ENCODE results near the gene ZC2HC1B.
"Not testable (repeated sequence)": the region's sequence is repeated elsewhere in the genome, so short reads cannot be mapped to it uniquely, and the experiment has no call there.

ZC2HC1B gene

DNA sequence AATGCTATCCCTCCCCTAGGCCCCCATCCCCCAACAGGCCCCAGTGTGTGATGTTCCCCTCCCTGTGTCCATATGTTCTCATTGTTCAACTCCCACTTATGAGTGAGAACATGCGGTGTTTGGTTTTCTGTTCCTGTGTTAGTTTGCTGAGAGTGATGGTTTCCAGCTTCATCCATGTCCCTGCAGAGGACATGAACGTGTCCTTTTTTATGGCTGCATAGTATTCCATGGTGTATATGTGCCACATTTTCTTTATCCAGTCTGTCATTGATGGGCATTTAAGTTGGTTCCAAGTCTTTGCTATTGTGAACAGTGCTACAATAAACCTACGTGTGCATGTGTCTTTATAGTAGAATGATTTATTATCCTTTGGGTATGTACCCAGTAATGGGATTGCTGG, 12.6 kb upstream of the ZC2HC1B start:
- peaks cover 12% of the 10 kb centered on the region for H3K9me3 Mint-ChIP-seq
- peaks cover 95% of the 10 kb centered on the region for H3K36me3 Mint-ChIP-seq (ENCODE audit: low read depth)
- not testable (repeated sequence) for H3K4me3 Mint-ChIP-seq, ATAC-seq, H3K27me3 Mint-ChIP-seq, DNase-seq
- peaks cover 41% of the 10 kb centered on the region for H3K4me1 Mint-ChIP-seq
- peak overlapping the region; percentile 32 for H3K27ac Mint-ChIP-seq

DNA sequence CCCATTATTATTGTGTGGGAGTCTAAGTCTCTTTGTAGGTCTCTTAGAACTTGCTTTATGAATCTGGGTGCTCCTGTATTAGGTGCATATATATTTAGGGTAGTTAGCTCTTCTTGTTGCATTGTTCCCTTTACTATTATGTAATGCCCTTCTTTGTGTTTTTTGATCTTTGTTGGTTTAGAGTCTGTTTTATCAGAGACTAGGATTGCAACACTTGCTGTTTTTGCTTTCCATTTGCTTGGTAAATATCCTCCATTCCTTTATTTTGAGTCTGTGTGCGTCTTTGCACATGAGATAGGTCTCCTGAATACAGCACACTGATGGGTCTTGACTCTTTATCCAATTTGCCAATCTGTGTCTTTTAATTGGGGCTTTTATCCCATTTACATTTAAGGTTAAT, 9.2 kb upstream of the ZC2HC1B start:
- Mint-ChIP-seq H3K9me3 (peaks cover 12% of the 10 kb centered on the region), H3K4me1 (peaks cover 32% of the 10 kb centered on the region), H3K36me3 (ENCODE audit: low read depth) (peaks cover 94% of the 10 kb centered on the region)
- DNase-seq, H3K27me3 Mint-ChIP-seq, H3K4me3 Mint-ChIP-seq, H3K27ac Mint-ChIP-seq, ATAC-seq: not testable (repeated sequence)

DNA sequence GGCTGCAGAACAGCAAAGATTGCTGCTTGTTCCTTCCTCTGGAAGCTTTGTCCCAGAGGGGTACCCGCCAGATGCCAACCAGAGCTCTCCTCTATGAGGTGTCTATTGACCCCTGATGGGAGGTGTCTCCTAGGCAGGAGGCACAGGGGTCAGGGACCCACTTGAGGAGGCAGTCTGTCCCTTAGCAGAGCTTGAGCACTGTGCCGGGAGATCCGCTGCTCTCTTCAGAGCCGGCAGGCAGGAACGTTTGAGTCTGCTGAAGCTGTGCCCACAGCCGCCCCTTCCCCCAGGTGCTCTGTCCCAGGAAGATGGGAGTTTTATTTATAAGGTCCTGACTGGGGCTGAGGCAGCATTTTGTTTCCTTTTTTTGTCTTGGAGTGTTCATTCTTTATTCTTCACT, 7.5 kb upstream of the ZC2HC1B start:
- Mint-ChIP-seq H3K36me3 (ENCODE audit: low read depth) (peaks cover 88% of the 10 kb centered on the region), H3K4me1 (peaks cover 32% of the 10 kb centered on the region)
- not testable (repeated sequence) for H3K9me3 Mint-ChIP-seq, H3K27me3 Mint-ChIP-seq, ATAC-seq, H3K4me3 Mint-ChIP-seq, H3K27ac Mint-ChIP-seq, DNase-seq

DNA sequence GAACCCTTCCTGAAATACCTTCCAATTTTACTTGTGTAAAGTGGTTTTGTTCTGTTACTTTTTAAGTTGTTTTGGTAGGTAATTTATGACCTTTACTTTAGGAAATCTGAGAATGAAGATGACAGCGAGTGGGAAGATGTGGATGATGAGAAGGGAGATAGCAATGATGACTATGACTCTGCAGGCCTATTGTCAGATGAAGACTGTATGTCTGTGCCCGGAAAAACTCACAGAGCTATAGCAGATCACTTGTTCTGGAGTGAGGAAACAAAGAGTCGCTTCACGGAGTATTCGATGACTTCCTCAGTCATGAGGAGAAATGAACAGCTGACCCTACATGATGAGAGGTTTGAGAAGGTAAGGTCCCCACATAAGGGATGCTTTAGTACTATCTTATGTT, 6.6 kb upstream of the ZC2HC1B start:
- H3K4me3 Mint-ChIP-seq: no peak overlapping the region
- H3K27me3 Mint-ChIP-seq: no peaks in the 10 kb centered on the region
- peak; percentile 84 for ATAC-seq
- H3K27ac Mint-ChIP-seq: peak overlapping the region; percentile 70
- no peak for DNase-seq
- peaks cover under 1% of the 10 kb centered on the region for H3K9me3 Mint-ChIP-seq
- peaks cover 25% of the 10 kb centered on the region for H3K4me1 Mint-ChIP-seq
- peaks cover 84% of the 10 kb centered on the region for H3K36me3 Mint-ChIP-seq (ENCODE audit: low read depth)

DNA sequence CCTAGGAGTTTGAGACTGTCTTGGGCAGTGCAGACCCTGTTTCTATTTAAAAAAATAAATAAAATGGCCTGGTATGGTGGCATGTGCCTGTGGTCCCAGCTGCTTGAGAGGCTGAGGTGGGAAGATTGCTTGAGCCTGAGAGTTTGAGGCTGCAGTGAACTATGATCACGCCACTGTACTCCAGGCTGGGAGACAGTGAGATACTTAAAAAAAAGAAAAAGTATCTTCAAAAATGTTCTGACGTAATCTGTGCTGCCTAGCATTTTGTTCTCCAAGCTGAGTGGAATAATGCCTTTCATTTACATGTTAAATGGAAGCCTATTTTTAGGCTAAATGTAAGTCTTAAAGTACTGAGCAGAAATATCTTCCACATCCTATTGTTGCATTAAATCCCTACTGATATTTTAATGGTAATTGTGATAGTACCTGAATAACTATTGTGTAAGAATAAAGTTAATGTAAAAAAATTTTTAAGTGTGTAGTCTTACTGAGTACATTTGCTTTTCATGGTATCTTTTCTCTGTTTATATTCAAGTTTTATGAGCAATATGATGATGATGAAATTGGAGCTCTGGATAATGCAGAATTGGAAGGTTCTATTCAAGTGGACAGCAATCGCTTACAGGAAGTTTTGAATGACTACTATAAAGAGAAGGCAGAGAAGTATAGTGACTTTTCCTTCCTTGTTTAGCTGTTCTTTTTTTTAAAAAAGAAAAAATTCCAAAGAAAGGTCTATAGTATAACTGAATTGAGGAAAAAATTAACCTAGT, 4.2 kb upstream of the ZC2HC1B start:
- no peaks in the 10 kb centered on the region for H3K27me3 Mint-ChIP-seq
- no peak for ATAC-seq
- H3K4me1 Mint-ChIP-seq: peaks cover 11% of the 10 kb centered on the region
- H3K4me3 Mint-ChIP-seq: no peak overlapping the region
- H3K9me3 Mint-ChIP-seq: no peaks in the 10 kb centered on the region
- no peak overlapping the region for H3K27ac Mint-ChIP-seq
- DNase-seq: no peak
- peaks cover 78% of the 10 kb centered on the region for H3K36me3 Mint-ChIP-seq (ENCODE audit: low read depth)

DNA sequence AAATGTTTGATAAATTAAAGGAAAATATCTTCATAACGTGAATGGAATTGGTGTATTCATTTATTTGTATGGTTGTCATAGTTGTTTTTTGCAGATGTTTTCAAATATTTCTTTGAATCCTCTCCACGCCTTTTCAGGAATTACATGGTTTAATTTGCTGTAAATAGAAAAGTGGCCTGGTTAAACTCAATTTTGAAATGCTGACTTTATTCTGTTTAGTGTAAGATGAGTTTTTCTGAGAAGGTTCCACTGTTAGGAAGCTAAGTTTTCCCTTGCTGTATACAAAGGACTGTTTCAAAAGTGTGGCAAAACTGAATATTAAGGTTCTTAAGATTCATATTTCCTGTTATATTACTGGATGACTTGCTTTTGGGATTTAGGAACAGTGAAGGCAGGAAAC, 503 bp upstream of the ZC2HC1B start:
- no peaks in the 10 kb centered on the region for H3K9me3 Mint-ChIP-seq
- no peak for DNase-seq
- no peak for ATAC-seq
- peaks cover 54% of the 10 kb centered on the region for H3K36me3 Mint-ChIP-seq (ENCODE audit: low read depth)
- H3K4me3 Mint-ChIP-seq: no peak overlapping the region
- H3K27me3 Mint-ChIP-seq: no peaks in the 10 kb centered on the region
- H3K27ac Mint-ChIP-seq: no peak overlapping the region
- H3K4me1 Mint-ChIP-seq: no peaks in the 10 kb centered on the region

DNA sequence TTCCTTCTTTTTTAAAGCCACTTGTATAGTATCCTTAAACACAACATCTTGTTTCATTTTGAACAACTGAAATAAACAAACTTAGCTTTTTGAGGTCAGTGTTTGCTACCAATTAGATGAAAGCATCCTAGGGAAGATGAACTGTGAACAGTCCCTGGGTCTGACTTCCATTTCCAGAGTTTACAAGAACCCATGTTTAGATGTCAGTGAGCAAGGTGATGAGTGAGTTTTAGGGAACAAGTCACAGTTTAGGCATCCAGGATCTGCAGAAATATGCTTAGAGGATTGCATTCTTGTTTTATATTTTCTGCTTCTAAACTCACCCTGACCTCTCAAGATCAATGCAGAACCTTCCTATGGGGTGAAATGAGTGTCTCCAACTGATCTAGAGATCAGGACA, 3.0 kb downstream of the ZC2HC1B start:
- DNase-seq: no peak
- Mint-ChIP-seq H3K27ac (no peak overlapping the region), H3K36me3 (ENCODE audit: low read depth) (peaks cover 31% of the 10 kb centered on the region), H3K4me1 (peaks cover 3% of the 10 kb centered on the region), H3K4me3 (no peak overlapping the region), H3K27me3 (no peaks in the 10 kb centered on the region), H3K9me3 (no peaks in the 10 kb centered on the region)
- no peak for ATAC-seq

DNA sequence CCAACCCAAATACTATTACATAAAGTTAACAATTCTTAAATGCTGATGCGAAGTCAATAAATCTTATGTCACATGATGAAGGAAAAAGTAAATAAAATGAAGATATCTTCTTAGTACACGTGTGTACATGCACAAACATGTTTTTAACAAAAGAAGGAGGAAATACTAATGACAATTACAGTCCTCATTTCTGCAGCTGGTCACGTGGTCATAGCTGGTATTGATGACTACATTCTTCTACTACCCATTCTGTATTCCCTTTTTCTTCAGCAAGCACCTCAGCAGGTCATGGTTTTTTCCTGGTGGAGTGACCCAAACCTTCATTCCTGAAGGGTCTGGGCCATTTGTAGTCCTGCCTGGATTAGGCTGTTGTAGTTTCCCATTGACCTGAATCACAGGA, 4.5 kb downstream of the ZC2HC1B start:
- H3K4me3 Mint-ChIP-seq, H3K27me3 Mint-ChIP-seq, ATAC-seq, H3K27ac Mint-ChIP-seq, H3K9me3 Mint-ChIP-seq, DNase-seq: not testable (repeated sequence)
- peaks cover 21% of the 10 kb centered on the region for H3K36me3 Mint-ChIP-seq (ENCODE audit: low read depth)
- peaks cover 15% of the 10 kb centered on the region for H3K4me1 Mint-ChIP-seq

DNA sequence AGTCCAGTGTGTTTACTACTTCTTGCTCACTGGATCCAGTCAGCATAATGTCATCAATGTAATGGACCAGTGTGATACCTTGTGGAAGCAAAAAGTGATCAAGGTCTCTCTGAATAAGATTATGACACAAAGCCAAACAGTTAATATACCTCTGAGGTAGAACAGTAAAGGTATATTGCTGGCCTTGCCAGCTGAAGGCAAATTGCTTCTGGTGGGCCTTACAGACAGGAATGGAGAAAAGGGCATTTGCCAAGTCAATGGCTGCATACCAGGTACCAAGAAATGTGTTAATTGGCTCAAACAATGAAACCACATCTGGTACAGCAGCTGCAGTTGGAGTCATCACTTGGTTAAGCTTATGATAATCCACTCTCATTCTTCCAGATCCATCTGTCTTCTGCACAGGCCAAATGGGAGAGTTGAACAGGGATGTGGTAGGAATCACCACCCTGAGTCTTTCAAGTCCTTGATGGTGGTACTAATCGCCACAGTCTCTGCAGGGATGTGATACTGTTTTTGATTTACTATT, 7.0 kb downstream of the ZC2HC1B start:
- not testable (repeated sequence) for H3K4me3 Mint-ChIP-seq; H3K36me3 Mint-ChIP-seq (ENCODE audit: low read depth); DNase-seq; ATAC-seq; H3K27ac Mint-ChIP-seq; H3K27me3 Mint-ChIP-seq
- peaks cover 19% of the 10 kb centered on the region for H3K4me1 Mint-ChIP-seq
- H3K9me3 Mint-ChIP-seq: peaks cover 11% of the 10 kb centered on the region

DNA sequence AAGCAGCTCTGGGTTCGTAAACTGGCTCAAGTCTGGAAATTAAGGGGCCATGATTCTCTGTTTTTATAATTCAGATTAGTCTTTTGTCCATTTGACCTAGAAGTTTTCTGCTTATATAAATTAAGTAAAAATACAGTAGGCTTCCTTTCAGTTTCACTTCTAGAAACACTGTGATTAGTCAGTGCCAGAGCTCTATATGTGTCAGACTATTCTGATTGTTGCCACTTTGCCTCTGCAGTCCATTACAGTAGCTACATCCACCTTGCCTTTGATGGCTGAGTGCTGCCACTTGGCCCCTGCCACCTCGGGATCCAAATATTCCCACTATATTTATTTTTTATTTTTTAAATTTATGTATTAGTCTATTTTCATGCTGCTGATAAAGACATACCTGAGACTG, 7.9 kb downstream of the ZC2HC1B start:
- H3K4me3 Mint-ChIP-seq: no peak overlapping the region
- H3K36me3 Mint-ChIP-seq (ENCODE audit: low read depth): peaks cover 2% of the 10 kb centered on the region
- no peak overlapping the region for H3K27ac Mint-ChIP-seq
- no peaks in the 10 kb centered on the region for H3K27me3 Mint-ChIP-seq
- DNase-seq (no peak), ATAC-seq (peak; percentile 96)
- H3K9me3 Mint-ChIP-seq: peaks cover 12% of the 10 kb centered on the region
- H3K4me1 Mint-ChIP-seq: peaks cover 19% of the 10 kb centered on the region

DNA sequence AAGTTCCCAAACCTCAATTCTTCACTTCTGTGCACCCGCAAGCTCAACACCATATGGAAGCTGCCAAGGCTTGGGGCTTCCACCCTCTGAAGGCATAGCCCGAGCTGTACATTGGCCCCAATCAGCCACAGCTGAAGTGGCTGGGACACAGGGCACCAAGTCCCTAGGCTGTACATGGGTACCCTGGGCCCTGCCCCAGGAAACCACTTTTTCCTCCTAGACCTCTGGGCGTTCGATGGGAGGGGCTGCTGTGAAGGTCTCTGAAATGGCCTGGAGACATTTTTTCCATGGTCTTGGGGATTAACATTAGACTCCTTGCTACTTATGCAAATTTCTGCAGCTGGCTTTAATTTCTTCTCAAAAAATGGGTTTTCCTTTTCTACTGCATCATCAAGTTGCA, 9.3 kb downstream of the ZC2HC1B start:
- not testable (repeated sequence) for H3K27ac Mint-ChIP-seq; H3K4me3 Mint-ChIP-seq; H3K36me3 Mint-ChIP-seq (ENCODE audit: low read depth); ATAC-seq; H3K27me3 Mint-ChIP-seq; DNase-seq
- Mint-ChIP-seq H3K4me1 (peaks cover 21% of the 10 kb centered on the region), H3K9me3 (peaks cover 13% of the 10 kb centered on the region)

DNA sequence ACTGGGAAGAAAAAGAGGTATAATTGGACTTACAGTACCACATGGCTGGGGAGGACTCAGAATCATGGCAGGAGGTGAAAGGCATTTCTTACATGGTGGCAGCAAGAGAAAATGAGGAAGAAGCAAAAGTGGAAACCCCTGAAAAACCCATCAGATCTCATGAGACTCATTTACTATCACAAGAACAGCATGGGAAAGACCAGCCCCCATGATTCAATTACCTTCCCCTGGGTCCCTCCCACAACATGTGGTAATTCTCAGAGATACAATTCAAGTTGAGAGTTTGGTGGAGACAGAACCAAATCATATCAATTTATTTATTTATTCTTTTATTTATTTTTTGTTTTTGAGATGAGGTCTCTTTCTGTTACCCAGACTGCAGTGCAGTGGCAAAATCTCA, 10.2 kb downstream of the ZC2HC1B start:
- Mint-ChIP-seq H3K9me3 (peaks cover 19% of the 10 kb centered on the region), H3K4me1 (peaks cover 21% of the 10 kb centered on the region), H3K27ac (peak overlapping the region; percentile 9)
- DNase-seq; ATAC-seq; H3K4me3 Mint-ChIP-seq; H3K36me3 Mint-ChIP-seq (ENCODE audit: low read depth); H3K27me3 Mint-ChIP-seq: not testable (repeated sequence)

DNA sequence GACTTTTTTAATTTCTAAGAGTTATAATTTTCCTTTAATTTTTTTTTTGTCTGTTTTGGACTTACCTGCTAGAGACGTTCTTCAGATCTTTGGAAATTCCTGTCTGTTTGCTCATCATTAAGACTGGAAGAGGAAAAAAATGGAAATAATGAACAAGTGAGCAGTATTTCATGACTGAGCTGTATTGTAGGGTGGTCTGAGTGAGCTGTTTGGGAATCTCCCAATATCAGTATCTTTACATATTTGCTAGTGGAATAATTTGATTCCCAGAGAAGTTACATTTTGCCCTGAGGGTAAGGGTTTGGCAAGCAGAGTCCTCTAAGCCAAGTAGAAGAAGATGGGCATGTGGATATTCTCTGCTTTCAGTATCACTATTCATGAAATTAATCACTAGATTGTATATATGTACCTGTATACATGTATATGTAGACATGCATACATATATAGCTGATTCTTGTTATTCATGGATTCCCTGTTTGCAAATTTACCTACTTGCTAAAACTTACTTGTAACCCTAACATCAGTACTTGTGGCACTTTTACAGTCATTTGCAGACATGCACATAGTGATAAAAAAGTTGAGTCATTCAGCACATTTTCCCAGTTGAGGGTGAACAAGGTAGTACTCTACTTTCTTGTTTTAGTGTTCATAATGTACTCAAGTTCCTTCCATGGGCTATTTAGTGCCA, 13.5 kb downstream of the ZC2HC1B start:
- H3K27ac Mint-ChIP-seq: no peak overlapping the region
- ATAC-seq (no peak), DNase-seq (no peak)
- H3K9me3 Mint-ChIP-seq: peaks cover 19% of the 10 kb centered on the region
- no peak overlapping the region for H3K4me3 Mint-ChIP-seq
- H3K36me3 Mint-ChIP-seq (ENCODE audit: low read depth): peaks cover 2% of the 10 kb centered on the region
- H3K4me1 Mint-ChIP-seq: peaks cover 13% of the 10 kb centered on the region
- H3K27me3 Mint-ChIP-seq: no peaks in the 10 kb centered on the region

DNA sequence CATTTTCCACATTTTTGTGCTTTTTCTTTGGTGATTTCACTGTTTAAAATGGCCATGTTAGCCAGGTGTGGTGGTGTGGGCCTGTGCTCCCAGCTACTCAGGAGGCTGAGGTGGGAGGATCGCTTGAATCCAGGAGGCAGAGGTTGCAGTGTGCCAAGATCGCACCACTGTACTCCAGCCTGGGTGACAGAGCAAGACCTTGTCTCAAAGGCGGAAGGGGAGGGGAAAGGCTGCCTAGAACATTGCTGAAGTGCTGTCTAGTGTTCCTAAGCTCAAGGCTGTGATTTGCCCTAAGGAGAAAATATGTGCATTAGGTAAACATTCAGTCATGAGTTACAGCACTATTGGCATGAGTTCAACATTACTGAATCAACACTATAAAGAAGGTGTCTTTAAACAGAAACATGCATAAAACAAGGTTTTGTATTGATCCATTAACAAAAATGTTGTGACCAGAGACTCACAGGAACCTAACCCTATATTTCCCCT, 14.0 kb downstream of the ZC2HC1B start:
- no peak overlapping the region for H3K4me3 Mint-ChIP-seq
- no peak overlapping the region for H3K27ac Mint-ChIP-seq
- DNase-seq (no peak), ATAC-seq (no peak)
- H3K9me3 Mint-ChIP-seq: peaks cover 19% of the 10 kb centered on the region
- H3K4me1 Mint-ChIP-seq: peaks cover 10% of the 10 kb centered on the region
- peaks cover 2% of the 10 kb centered on the region for H3K36me3 Mint-ChIP-seq (ENCODE audit: low read depth)
- H3K27me3 Mint-ChIP-seq: no peaks in the 10 kb centered on the region

DNA sequence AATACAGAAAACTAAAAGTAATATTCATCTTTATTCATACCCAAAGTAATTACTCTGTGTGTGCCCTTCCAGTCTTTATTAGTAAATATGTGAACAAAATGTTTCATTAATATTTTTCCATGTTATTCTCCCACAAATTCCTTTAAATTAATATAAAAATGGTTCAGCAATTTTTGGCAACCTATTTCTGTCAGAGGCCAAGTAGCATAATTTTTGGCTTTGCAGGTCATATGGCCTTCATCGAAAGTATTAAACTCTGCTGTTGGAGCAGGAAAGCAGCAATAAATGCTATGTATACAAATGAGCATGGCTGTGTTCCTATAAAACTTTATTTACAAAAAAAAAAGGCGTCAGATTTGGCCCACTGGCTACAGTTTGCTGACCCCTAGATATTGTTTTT, 16.1 kb downstream of the ZC2HC1B start:
- Mint-ChIP-seq H3K27me3 (no peaks in the 10 kb centered on the region), H3K4me3 (no peak overlapping the region), H3K27ac (no peak overlapping the region), H3K36me3 (ENCODE audit: low read depth) (peaks cover 2% of the 10 kb centered on the region), H3K4me1 (peaks cover 2% of the 10 kb centered on the region), H3K9me3 (peaks cover 15% of the 10 kb centered on the region)
- ATAC-seq: no peak
- DNase-seq: no peak
